Cardiac septum (tissue), 1 donor: Measurements from ENCODE around the gene PLD4. TPM values are rescaled to one million over a fixed set of nuclear protein-coding genes. Genes with fewer than 3 reads are reported as not detected.

Source experiments
- DNase-seq: peaks from one replicate; pipeline ENCODE4 v3.0.0-alpha.2; 2020; ENCODE audit warnings: low spot score
- intact Hi-C: fragments of 100-400 bp; cut with DNase I; formaldehyde crosslinking; loops from one replicate; pipeline ENCODE4 v1.14.0; 2022
- total RNA-seq: library from RNA; stranded (reverse); fragmentation: NEBNext Ultra II Directional; extraction: Animal tissue kit (Norgen Biotek cat#: 25700); gene quantifications from one replicate; pipeline ENCODE4 v1.2.1, GENCODE V29; 2021
- donor health status: DM: no; HTN: no; CAD: no.

Gene PLD4
- total RNA-seq, 1 donor from 2014 or later = 0.51 TPM

- peak; percentile 57 for DNase-seq
- intact Hi-C loops = loop anchor here (10.0 kb wide), 1 partner anchor 206 kb away; the partner anchor contains the start of gene NUDT14
Observed at GRCh38 chr14:104978746-104979691, 54.3 kb downstream of the PLD4 start.

GRCh38 chr14:104979758-104980610, 55.3 kb downstream of the PLD4 start:
- intact Hi-C loops = loop anchor here (10.0 kb wide), 1 partner anchor 205 kb away; the partner anchor contains the start of gene NUDT14
- DNase-seq = no peak

- intact Hi-C loops = no loop called here
- DNase-seq = peak; percentile 71
Observed at GRCh38 chr14:104980611-104981531, 56.2 kb downstream of the PLD4 start.

- peak; percentile 64 for DNase-seq
- intact Hi-C loops = no loop called here
Observed at GRCh38 chr14:104981699-104982541, 57.2 kb downstream of the PLD4 start.

GRCh38 chr14:104982548-104983230, 58.0 kb downstream of the PLD4 start:
- peak; percentile 67 for DNase-seq
- intact Hi-C loops = no loop called here

Other genes starting within 250 kb of the PLD4 start
- 41.2 TPM for gene INF2, start 235.3 kb upstream of the PLD4 start, total RNA-seq
- 114 TPM for gene ADSS1, start 200.7 kb upstream of the PLD4 start, total RNA-seq
- 50.9 TPM for gene SIVA1, start 171.7 kb upstream of the PLD4 start, total RNA-seq
- gene AKT1, start 129.1 kb upstream of the PLD4 start, total RNA-seq = 172 TPM
- 8.6 TPM for gene ZBTB42, start 123.8 kb upstream of the PLD4 start, total RNA-seq
- 19.2 TPM for gene CEP170B, start 59.6 kb upstream of the PLD4 start, total RNA-seq
- 4.6 TPM for gene AHNAK2, start 53.5 kb downstream of the PLD4 start, total RNA-seq
- 2.7 TPM for gene CLBA1, start 60.9 kb downstream of the PLD4 start, total RNA-seq
- gene CDCA4, start 96.2 kb downstream of the PLD4 start, total RNA-seq = 2.3 TPM
- 0.73 TPM for gene GPR132, start 140.6 kb downstream of the PLD4 start, total RNA-seq
- 36.7 TPM for gene JAG2, start 243.9 kb downstream of the PLD4 start, total RNA-seq